GDM1 (cell line): ENCODE data around the gene FAF1.

Experiments
- DNase-seq: peaks from one replicate; lab custom pipeline; 2025; lab: John Stamatoyannopoulos, UW

FAF1 gene

GRCh38 chr1:50488876-50489275 lies 471.2 kb downstream of the FAF1 start:
- DNase-seq: no peak

DNA sequence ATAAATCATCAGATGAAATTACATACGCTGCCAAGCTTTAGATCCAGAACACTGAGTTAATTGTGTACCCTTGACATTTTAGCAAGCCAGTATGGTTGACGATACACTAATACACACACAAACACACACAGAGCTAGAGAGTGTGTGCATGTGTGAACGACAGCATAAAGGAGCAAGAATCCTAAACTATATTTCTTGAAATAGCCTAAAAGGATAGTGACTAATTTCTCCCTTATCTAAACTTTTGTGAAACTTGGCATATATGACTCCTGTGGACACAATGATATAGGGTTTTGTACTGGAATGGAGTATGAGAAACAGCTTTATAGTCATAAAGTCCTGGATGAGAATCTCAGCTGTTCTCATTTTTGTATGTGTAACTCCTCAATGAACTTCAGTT lies 471.7 kb downstream of the FAF1 start:
- DNase-seq: no peak

DNA sequence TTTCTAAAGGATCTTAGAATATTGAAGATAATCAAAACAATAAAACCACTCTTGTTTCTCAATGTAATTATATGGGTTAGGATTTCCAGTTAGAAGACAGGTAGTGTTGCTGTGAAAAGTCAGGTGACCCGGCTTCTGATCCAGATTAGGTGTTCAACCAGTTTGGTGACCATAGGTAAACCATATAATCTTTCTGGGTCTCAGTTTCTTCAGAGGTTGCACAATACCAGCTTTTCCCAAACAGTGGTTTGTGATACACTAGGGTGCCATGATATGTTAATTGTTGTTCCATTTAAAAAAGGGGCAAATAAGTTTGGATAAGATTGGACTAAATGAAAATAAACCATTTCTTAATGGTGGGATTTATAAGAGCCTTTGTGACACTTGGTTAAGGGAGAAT lies 472.3 kb downstream of the FAF1 start:
- no peak for DNase-seq

- DNase-seq: no peak
Observed at GRCh38 chr1:50481142-50481736, 478.8 kb downstream of the FAF1 start.

DNA sequence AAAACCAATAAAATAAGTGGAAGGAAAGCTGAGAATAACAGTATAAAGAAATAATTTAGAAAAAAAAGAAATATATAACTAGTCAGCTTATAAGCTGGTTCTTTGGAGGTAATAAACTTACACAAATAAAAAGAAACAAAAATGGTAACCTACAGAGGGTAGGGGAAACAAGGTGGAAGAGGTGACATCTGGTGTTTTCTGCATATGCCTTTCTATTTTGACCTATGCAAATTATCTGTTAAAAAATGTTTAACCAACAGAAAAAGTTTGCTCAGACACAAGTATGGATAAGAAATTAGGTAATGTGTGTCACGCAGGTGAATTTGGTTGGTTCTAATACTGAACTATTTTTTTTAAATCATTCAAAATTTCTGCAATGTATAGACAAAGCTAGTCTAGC lies 483.3 kb downstream of the FAF1 start:
- no peak for DNase-seq

GRCh38 chr1:50474859-50475809 lies 484.9 kb downstream of the FAF1 start:
- DNase-seq: no peak

DNA sequence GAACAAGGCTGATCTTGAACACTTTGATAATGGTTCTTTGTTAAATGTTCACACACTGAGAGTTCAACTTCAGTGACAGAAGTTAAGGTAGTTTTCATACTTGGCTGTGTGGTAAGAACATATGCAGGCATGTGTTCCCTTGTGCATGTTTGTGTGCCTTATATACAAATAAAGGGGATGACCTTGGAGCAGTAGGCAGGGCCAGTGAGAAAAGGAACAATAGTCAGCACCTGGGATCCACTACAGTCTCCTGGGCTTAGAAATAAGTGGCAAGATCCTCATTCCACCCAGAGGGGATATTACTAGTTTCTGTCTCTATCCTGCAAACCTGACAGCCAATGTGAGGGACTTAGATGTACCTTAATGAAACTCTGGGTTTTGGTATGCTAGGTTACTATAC lies 486.6 kb downstream of the FAF1 start:
- no peak for DNase-seq

DNA sequence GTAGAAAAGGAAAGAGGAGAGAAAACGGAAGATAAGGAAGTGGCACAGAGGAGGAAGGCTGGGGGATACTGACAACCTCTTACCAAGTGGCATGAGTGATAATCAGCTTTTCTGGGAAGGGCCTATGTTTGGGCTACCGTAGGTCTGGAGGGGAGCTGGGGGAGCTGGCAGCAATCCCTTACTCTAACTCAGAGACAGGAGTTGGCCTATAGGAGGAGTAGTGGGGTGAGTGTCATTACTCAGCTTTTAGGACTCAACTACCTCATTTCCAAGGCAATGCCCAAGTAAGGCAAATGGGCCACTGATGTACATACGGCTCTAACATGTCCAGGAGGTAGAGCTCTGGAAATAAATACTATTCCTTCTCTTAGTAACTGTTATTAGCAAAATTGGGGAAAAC lies 488.1 kb downstream of the FAF1 start:
- DNase-seq: no peak

DNA sequence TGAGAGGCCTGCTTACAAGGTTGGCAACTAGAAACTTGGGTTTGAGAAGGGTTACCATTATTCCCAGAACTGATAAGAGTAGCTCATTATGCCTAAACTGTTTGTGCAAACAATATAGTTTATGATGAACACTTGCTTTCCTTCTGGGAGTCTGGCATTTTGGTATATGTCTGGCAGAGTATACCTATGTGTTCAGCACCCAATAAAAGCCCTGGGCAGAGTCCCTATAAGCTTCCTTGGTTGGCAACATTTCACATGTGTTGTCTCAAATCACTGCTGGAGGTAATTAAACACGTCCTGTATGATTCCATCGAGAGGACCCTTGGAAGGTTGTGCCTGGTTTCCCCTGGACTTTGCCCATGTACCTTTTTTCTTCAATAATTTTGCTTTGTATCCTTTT lies 497.1 kb downstream of the FAF1 start:
- no peak for DNase-seq

DNA sequence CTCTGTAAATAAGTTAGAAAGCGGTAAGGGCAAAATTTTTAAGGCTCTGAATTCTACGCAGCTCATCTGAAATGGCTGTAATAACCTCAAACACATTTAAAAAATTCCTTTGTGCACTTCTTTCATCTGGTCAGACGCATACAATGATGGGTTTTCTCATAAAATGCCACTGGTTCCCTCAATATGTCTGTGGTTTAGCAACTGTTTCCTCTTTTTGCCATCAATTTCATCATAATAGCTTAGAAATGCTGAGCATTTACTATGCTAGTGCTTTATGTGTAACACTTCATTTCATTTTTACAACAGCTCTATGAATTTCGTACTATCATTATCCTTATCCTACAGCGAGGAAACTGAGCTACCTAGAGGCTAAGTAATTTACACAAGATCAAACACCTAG lies 501.6 kb downstream of the FAF1 start:
- DNase-seq: peak; percentile 18

DNA sequence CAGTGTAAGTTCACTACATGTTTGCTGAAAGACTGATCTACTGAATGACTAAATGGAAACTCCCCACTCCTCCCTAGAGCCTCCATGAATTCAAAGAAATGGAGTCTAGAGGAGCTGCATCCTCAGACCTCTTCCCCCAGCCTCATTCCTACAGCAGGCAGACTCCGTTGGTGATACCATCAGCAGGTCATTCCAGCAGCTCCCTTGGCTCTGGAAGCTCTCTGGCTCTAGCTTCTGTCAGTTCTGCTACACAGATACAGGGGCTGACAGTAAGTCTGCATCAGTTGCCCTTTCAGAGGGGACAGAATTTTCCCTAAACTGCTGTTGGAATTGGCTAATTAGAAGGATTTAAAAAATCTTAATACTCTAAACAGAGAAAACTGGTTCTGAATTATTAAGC lies 505.2 kb downstream of the FAF1 start:
- DNase-seq: no peak

GRCh38 chr1:50453266-50453665 lies 506.8 kb downstream of the FAF1 start:
- no peak for DNase-seq

DNA sequence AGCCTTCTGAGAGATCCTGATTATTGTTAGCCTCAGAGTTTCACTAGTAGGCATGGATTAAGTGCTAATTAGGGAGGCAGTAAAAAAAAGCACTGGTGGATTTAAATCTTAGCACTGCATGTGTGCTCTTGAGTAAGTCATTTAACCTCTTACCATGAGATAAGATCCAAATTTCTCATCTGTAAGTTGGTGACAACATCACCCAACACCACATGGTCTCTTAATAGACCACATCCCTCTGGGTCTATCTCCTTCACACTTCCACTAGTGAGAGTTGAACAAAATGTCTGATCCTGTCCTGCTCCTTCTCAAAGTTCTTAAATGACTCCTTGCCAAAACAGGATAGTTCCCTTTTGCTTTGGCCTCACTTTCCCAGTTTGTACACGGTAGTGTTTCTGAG lies 507.4 kb downstream of the FAF1 start:
- no peak for DNase-seq

GRCh38 chr1:50450861-50451653 lies 509.0 kb downstream of the FAF1 start:
- no peak for DNase-seq

DNA sequence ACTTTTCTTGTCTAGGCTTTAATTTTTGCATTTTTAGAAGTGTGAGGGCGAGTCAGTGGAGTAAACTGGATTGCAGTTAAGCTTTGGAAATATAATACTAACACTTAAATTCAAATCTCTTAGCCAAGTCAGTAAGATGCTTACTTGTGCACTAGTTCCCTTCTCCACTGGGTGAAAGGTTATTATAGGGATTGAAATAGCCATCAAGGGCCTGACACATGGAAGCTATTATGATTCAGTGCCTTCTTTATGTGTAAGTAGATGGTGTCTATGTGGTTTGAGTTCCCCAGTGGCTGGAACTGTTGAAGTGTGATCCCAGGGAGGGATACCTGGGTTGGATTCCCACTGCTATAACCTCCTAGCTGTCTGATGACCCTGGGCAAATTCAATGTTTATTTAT lies 512.1 kb downstream of the FAF1 start:
- DNase-seq: no peak

- DNase-seq: no peak
Observed at GRCh38 chr1:50441183-50441582, 518.9 kb downstream of the FAF1 start.

DNA sequence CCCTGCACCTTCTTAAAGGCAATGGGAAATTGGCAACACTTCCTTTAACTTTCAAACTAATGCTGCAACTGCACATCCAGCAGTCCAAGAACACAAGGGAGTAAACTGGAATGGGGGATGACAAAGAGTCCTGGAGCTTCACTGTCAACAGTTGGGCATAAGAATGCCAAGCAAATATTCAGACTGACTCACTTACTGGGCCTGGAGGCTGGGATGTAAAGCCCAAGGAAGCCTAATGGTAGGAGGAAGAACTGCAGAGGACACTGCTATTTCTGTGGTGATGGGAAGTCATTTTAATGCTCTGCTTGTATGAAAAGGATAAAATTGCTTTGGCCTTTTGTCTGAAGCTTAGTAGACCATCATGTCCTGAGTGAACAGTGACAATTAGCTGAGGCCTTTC lies 521.1 kb downstream of the FAF1 start:
- DNase-seq: no peak

DNA sequence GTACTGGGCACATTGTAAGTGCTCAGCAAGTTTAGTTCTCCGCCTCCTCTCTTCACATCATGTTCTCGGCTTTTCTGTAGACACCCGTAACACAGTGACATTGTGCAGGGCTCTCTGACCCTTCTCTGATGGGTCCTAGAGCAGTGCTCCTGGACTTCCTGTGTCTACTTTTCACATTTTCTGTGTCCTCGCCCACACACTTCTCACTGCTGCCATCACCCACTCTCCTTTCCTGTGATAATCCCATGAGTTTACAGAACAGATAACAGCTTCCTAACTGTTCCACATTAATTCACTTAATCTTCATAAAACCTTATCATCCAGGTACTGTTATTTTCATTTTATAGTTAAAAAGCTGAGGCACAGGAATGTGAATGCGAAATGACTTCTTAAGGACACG lies 523.6 kb downstream of the FAF1 start:
- DNase-seq: no peak

- DNase-seq: no peak
Observed at GRCh38 chr1:50430010-50430405, 530.1 kb downstream of the FAF1 start.

DNA sequence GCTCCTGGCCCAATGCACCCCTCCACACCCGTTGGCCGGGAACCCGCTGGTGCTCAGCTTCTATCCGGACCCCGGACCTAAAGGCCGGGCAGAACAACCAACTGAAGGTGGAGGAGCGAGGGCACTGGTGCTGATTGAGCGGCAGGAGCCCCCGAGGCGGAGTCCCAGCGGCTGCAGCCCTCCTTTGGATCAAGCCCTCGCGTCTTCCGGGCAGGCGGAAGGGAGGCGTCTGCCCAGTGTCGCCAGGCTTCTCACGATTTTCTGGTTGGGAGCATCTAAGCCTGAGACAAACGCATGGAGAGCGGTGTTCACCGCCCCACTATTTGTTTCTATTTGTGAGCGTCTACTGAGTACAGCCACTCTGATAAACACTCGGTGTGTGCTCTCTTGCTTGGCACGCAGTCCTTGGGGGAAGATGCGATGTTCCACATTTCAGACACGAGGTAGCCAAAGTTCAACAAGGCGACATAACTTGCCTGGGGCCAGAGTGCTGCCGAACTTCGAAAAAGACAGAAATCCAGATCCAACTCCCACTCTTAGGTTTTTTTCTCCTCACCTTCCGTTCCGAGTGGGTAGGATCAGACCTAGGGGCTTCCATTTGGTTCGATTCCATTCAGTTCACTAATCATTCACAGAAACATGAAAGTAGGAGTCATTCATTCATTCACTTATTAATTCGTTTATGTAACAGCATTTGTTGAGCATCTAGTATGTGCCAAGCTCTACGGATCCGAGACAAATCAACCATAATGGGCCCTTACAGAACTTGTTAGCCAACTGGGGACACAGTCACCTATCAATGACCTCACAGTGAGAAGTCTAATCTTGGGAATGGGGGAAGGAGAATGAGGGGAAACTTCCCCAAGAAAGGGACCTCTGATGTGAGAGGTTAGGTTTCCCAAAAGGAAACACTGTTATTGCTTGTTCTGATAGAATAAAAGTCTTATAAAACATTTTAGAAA lies 532.0 kb downstream of the FAF1 start:
- no peak for DNase-seq

- DNase-seq: no peak
Observed at GRCh38 chr1:50427086-50427817, 532.8 kb downstream of the FAF1 start.
